Right renal cortex interstitium (tissue), 3 donors: ENCODE measurements around the gene TMEM191C. TPM values are rescaled to one million over a fixed set of nuclear protein-coding genes. Genes with fewer than 3 reads are reported as not detected.

Experiments used
- polyA plus RNA-seq, 3 donors: library from polyadenylated mRNA; unstranded; fragments of 120-200 nt; gene quantifications; one replicate each; pipeline ENCODE4 v1.2.1, GENCODE V29; 2013; ENCODE audit not compliant: insufficient read length in 3 of 3

The TMEM191C gene
- polyA plus RNA-seq, 3 donors = 0.79 to 1.2 (median 0.98) TPM

Other genes starting within 250 kb of the TMEM191C start
- not detected for gene RIMBP3B, start 83.6 kb upstream of the TMEM191C start, polyA plus RNA-seq
- gene HIC2, start 50.0 kb upstream of the TMEM191C start, polyA plus RNA-seq = 1 to 10 TPM; 8.0 to 9.1 (median 8.1) TPM
- gene RIMBP3C, start 84.1 kb downstream of the TMEM191C start, polyA plus RNA-seq = under 1 TPM; 0.40 to 0.50 (median 0.40) TPM
- 10 to 100 TPM; 52.8 to 59.3 (median 57.9) TPM for gene UBE2L3, start 100.3 kb downstream of the TMEM191C start, polyA plus RNA-seq
- 10 to 100 TPM in 1 of 3 donors, 1 to 10 TPM in 2; 8.7 to 11.0 (median 9.3) TPM for gene YDJC, start 162.6 kb downstream of the TMEM191C start, polyA plus RNA-seq
- gene CCDC116, start 165.4 kb downstream of the TMEM191C start, polyA plus RNA-seq = under 1 TPM; 0.14 to 0.22 (median 0.17) TPM
- gene SDF2L1, start 174.9 kb downstream of the TMEM191C start, polyA plus RNA-seq = 10 to 100 TPM; 11.7 to 19.3 (median 16.1) TPM
- 10 to 100 TPM; 32.1 to 35.4 (median 35.0) TPM for gene PPIL2, start 198.6 kb downstream of the TMEM191C start, polyA plus RNA-seq